Type B pancreatic cell (in vitro differentiated cells): ENCODE measurements around the gene HAGHL. TPM values are rescaled to one million over a fixed set of nuclear protein-coding genes. Genes with fewer than 3 reads are reported as not detected.
A peak's percentile ranks its signal among the peaks of the same experiment; 100 is the strongest.

ENCODE experiments used
- DNase-seq: peaks from one replicate; pipeline ENCODE4 v3.0.0; 2021; ENCODE audit warnings: mixed read lengths; ENCODE audit not compliant: unreplicated experiment; ENCODE audit errors: extremely low spot score
- H3K27ac Mint-ChIP-seq: 2 replicates; pipeline ENCODE4 v1.8.0; 2021; ENCODE audit warnings: mild to moderate bottlenecking, mixed read lengths
- H3K27me3 Mint-ChIP-seq: 2 replicates; pipeline ENCODE4 v1.8.0; 2021; ENCODE audit warnings: mixed read lengths
- H3K36me3 Mint-ChIP-seq: 2 replicates; pipeline ENCODE4 v1.8.0; 2021; ENCODE audit warnings: mixed read lengths
- H3K4me1 Mint-ChIP-seq: one replicate; pipeline ENCODE4 v1.8.0; 2021; ENCODE audit warnings: mixed read lengths; ENCODE audit not compliant: unreplicated experiment
- H3K4me3 Mint-ChIP-seq: 2 replicates; pipeline ENCODE4 v1.8.0; 2021; ENCODE audit warnings: mild to moderate bottlenecking, mixed read lengths
- H3K9me3 Mint-ChIP-seq: 2 replicates; pipeline ENCODE4 v1.8.0; 2021; ENCODE audit warnings: mixed read lengths
- total RNA-seq: library from RNA; stranded (reverse); gene quantifications from 2 replicates; pipeline ENCODE4 v1.2.1, GENCODE V29; 2021; ENCODE audit warnings: low replicate concordance
- TF ChIP-seq, protein P1 (sequence below): fragments of 200-600 bp; sonication (generic); conservative IDR thresholded peaks from 2 replicates; pipeline ENCODE4 v1.5.0; 2021; ENCODE audit warnings: antibody characterized with exemption, mild to moderate bottlenecking

HAGHL gene
- total RNA-seq, 1 donor from 2014 or later, result 8.5 TPM

DNA sequence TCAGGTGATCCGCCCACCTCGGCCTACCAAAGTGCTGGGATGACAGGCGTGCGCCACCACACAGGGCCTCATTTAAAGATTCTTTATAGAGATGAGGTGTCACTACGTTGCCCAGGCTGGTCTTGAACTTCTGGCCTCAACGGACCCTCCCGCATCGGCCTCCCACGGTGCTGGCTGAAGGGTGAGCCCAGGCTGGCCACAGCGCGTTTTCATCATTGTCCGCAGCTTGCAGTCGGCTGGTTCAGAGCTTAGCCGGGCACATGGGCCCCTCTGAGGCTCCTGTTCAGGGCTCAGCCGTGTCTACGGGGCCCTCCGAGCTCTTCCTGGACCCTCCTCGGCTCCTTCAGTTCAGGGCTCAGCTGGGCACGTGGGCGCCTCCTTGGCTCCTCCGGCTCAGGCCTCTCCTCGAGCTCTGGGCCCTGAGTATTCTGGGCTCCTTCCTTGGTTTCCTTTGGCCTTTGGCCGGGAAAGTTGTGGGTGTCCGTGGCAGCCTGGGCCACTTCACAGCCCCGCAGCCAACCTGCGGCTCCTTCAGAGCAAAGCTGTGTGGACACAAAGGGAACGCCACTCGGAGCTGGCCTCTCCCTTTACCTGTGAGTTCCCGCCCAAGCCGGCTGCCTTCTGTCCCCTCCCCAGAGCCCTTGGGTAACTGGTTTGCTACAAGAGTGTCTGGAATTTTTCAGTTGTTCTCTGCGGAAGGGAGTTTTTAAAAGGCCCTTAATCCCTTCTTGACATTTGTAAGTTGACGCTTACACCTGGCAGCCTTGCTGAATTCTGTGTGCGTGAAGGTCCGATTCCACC lies 32.4 kb downstream of the HAGHL start:
- Mint-ChIP-seq H3K4me3 (peak overlapping the region; percentile 75), H3K27ac (peak overlapping the region; percentile 95)
- DNase-seq, result no peak

DNA sequence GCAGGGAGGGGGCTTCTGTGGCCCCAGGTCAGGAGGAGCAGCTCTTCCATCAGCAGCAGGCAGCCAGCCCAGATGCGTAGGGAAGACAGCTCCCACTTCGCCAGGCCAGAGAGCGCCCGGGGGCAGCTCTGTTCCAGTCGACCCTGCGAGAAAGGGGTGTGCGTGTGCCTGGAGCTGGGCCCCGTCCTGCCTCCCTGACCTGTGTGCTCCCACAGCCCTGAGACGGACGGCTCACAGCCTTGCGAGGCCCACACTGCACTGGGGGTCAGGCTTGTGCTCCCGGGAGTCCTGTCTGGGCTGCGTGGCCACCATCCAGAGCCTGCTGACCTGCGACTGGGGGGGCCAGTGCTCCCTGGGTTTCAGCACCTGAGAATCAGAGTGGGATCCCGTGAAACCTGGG lies 33.2 kb downstream of the HAGHL start:
- H3K27ac Mint-ChIP-seq, result peak overlapping the region; percentile 95
- H3K4me3 Mint-ChIP-seq, result peak overlapping the region; percentile 75
- no peaks in the 10 kb centered on the region for H3K9me3 Mint-ChIP-seq
- no peak for DNase-seq
- no peaks in the 10 kb centered on the region for H3K36me3 Mint-ChIP-seq
- peaks cover 7% of the 10 kb centered on the region for H3K27me3 Mint-ChIP-seq
- H3K4me1 Mint-ChIP-seq, result peaks cover 6% of the 10 kb centered on the region
- TF ChIP-seq, protein P1, sequence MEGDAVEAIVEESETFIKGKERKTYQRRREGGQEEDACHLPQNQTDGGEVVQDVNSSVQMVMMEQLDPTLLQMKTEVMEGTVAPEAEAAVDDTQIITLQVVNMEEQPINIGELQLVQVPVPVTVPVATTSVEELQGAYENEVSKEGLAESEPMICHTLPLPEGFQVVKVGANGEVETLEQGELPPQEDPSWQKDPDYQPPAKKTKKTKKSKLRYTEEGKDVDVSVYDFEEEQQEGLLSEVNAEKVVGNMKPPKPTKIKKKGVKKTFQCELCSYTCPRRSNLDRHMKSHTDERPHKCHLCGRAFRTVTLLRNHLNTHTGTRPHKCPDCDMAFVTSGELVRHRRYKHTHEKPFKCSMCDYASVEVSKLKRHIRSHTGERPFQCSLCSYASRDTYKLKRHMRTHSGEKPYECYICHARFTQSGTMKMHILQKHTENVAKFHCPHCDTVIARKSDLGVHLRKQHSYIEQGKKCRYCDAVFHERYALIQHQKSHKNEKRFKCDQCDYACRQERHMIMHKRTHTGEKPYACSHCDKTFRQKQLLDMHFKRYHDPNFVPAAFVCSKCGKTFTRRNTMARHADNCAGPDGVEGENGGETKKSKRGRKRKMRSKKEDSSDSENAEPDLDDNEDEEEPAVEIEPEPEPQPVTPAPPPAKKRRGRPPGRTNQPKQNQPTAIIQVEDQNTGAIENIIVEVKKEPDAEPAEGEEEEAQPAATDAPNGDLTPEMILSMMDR, result no peak

More for the DNA sequence above, 32.4 kb downstream of the HAGHL start:
- Mint-ChIP-seq H3K9me3 (no peaks in the 10 kb centered on the region), H3K36me3 (no peaks in the 10 kb centered on the region), H3K4me1 (peaks cover 6% of the 10 kb centered on the region), H3K27me3 (peaks cover 7% of the 10 kb centered on the region)
- TF ChIP-seq, protein P1, result no peak

DNA sequence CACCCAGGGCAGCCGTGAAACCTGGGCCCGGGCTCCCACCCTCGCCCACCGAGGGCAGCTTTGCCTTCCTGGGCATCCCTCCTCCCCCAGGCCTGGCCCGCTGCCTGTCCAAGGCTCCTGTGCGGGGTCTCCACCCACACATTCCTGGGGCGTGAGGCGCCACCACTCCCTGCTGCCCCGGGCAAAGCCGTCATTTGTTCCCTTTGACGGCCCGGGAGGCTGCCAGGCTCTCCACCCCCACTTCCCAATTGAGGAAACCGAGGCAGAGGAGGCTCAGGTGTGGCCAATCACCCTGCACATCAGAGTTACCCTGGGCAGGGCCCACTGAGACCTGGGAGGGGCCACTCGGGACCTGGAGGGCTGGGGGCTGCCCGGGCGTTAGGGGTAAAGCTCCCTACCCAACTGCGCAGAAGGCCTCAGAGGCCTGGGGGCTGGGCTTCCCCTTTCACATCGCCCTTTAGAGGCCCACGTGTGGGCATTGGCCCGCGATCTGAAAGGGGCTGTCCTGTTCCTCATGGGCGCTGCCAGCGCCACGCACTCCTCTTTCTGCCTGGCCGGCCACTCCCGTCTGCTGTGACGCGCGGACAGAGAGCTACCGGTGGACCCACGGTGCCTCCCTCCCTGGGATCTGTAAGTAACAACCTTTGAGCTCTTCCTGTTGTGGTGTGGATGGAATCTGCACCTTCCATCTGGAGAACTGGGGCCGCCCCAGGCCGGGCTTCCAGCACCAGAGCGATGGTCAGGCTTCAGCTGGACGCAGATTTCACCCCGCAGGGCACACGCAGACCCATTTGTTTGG lies 33.8 kb downstream of the HAGHL start, which contains the start of gene MSLN:
Gene MSLN, plus strand, starts transcription at position 190 of the 799 bp plus-strand sequence. CDS start 1,947 bp downstream, outside the sequence.
- H3K9me3 Mint-ChIP-seq, result no peaks in the 10 kb centered on the region
- peaks cover 6% of the 10 kb centered on the region for H3K4me1 Mint-ChIP-seq
- peaks cover 7% of the 10 kb centered on the region for H3K27me3 Mint-ChIP-seq
- no peaks in the 10 kb centered on the region for H3K36me3 Mint-ChIP-seq
- peak within 1 kb of the TSS; percentile 75 for H3K4me3 Mint-ChIP-seq
- peak; percentile 71 for DNase-seq
- H3K27ac Mint-ChIP-seq, result peak within 1 kb of the TSS; percentile 95
- TF ChIP-seq, protein P1, result no peak

DNA sequence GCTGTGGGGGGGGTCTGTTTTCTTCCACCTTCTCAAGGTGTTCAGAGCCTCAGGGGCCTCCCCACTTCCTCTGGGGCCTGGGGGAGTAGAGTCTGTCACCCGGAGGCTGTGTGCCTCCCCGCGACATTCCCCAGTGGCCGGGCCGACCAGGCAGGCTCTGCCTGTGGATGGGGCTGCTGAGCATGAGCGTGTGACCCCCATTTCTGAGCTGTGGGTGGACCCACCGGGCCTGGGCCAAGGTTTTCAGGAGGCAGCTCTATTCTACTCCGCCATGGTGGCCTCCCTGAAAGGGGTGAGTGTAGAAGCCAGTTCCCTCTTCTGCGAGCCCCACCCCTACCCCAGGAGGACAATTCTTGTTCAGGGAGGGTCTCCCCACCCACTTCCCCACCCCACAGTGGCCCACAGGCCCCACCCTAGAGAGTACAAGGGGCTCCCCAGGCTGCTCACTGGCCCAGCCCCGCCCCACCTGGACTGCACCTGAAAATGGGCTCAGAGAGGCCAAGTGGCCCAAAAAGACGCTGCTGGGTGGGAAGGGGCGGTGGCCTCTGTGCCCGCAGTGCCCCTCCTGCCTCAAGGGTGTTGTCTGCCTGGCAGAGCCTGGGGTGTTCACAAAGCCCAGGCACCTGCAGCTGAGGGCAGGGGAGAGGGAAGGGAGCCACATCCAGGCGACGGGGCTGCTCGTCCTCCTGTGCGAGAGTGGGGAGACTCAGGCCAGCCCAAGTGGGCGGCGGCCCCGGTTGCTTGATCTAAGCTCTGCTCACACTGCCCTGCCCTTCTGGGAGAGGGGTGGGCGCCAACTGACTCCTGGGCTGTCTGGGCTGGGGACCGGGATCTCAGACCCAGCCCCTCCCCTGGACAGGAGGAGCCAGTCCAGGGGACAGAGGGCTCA lies 35.0 kb downstream of the HAGHL start:
- Mint-ChIP-seq H3K36me3 (no peaks in the 10 kb centered on the region), H3K4me3 (no peak overlapping the region), H3K4me1 (peaks cover 6% of the 10 kb centered on the region), H3K9me3 (no peaks in the 10 kb centered on the region), H3K27me3 (peaks cover 3% of the 10 kb centered on the region), H3K27ac (no peak overlapping the region)
- DNase-seq, result peak; percentile 69
- TF ChIP-seq, protein P1, result no peak
